Liver (tissue), 2 donors: ENCODE results near the gene CD84.

Experiments used
- CTCF ChIP-seq: fragments of 150-350 bp; IDR thresholded peaks from 2 replicates; pipeline ENCODE4 v1.5.1; 2017; ENCODE audit warnings: improper control_type of control experiment, low read depth, low read length; ENCODE audit not compliant: missing input control
- YY1 ChIP-seq: IDR thresholded peaks from 2 replicates; pipeline ENCODE4 v1.6.1; 2016; ENCODE audit warnings: antibody characterized with exemption, mild to moderate bottlenecking
- donor health status: healthy.

GRCh38 chr1:160623862-160624261, 44.6 kb upstream of the CD84 start:
- TF ChIP-seq YY1 (no peak), CTCF (no peak)
